ENCODE measurements around the gene CPN2.
A peak's percentile ranks its signal among the peaks of the same experiment; 100 is the strongest.

CPN2 gene

GRCh38 chr3:194351080-194351672, at the start of gene CPN2:
CPN2 (minus strand) TSS chr3:194351328; CDS start chr3:194342702, 8,626 bp downstream.
- Mint-ChIP-seq H3K4me3 (no peak within 1 kb of the TSS), H3K36me3 (no peaks in the 10 kb centered on the region)
- CTCF ChIA-PET = no interaction called here

GRCh38 chr3:194399874-194400411, 48.8 kb upstream of the CPN2 start:
- H3K4me3 Mint-ChIP-seq = no peak overlapping the region
- CTCF ChIA-PET = interaction anchor here (0.6 to 1.0 kb wide), 2 partner anchors 55 to 220 kb away, joined by 3 read pairs; no protein-coding TSS in a partner anchor
- no peak overlapping the region for H3K27ac Mint-ChIP-seq
- no peak for DNase-seq
- H3K27me3 Mint-ChIP-seq = peaks cover 14% of the 10 kb centered on the region
- H3K36me3 Mint-ChIP-seq = peaks cover 7% of the 10 kb centered on the region
- peaks cover 58% of the 10 kb centered on the region for H3K4me1 Mint-ChIP-seq
- H3K9me3 Mint-ChIP-seq = no peaks in the 10 kb centered on the region

More at GRCh38 chr3:194351080-194351672, at the start of gene CPN2:
- DNase-seq = no peak
- H3K27ac Mint-ChIP-seq = no peak within 1 kb of the TSS
- H3K4me1 Mint-ChIP-seq = peaks cover 3% of the 10 kb centered on the region
- peaks cover 8% of the 10 kb centered on the region for H3K27me3 Mint-ChIP-seq
- H3K9me3 Mint-ChIP-seq = no peaks in the 10 kb centered on the region

- Mint-ChIP-seq H3K9me3 (no peaks in the 10 kb centered on the region), H3K4me1 (peaks cover 59% of the 10 kb centered on the region), H3K27me3 (peaks cover 14% of the 10 kb centered on the region), H3K4me3 (peak within 1 kb of the TSS; percentile 80), H3K27ac (peak within 1 kb of the TSS; percentile 97), H3K36me3 (peaks cover 5% of the 10 kb centered on the region)
- CTCF ChIA-PET = interaction anchor here (0.6 kb wide), 1 partner anchor 66 kb away, joined by 3 read pairs; no protein-coding TSS in a partner anchor
- DNase-seq = no peak
Measured at GRCh38 chr3:194399166-194399565, 48.0 kb upstream of the CPN2 start, which contains the start of gene GP5. GP5 (minus strand) TSS chr3:194399266; CDS start chr3:194398282, 984 bp downstream.

GRCh38 chr3:194397757-194398312, 46.7 kb upstream of the CPN2 start:
- Mint-ChIP-seq H3K27me3 (peaks cover 14% of the 10 kb centered on the region), H3K9me3 (no peaks in the 10 kb centered on the region), H3K27ac (peak overlapping the region; percentile 97), H3K4me1 (peaks cover 58% of the 10 kb centered on the region), H3K36me3 (peaks cover 2% of the 10 kb centered on the region), H3K4me3 (peak overlapping the region; percentile 80)
- CTCF ChIA-PET = interaction anchor here (1.0 to 3.8 kb wide), 5 partner anchors 52 to 64 kb away, joined by 3 to 15 read pairs (median 6); no protein-coding TSS in a partner anchor
- DNase-seq = peak; percentile 68

GRCh38 chr3:194396859-194397756, 46.0 kb upstream of the CPN2 start:
- no peaks in the 10 kb centered on the region for H3K9me3 Mint-ChIP-seq
- H3K27ac Mint-ChIP-seq = peak overlapping the region; percentile 97
- peaks cover 2% of the 10 kb centered on the region for H3K36me3 Mint-ChIP-seq
- H3K4me3 Mint-ChIP-seq = peak overlapping the region; percentile 80
- peaks cover 20% of the 10 kb centered on the region for H3K27me3 Mint-ChIP-seq
- DNase-seq = peak; percentile 65
- CTCF ChIA-PET = interaction anchor here (1.0 to 3.8 kb wide), 6 partner anchors 51 to 75 kb away, joined by 3 to 15 read pairs (median 4); no protein-coding TSS in a partner anchor
- peaks cover 58% of the 10 kb centered on the region for H3K4me1 Mint-ChIP-seq

- DNase-seq = no peak
- Mint-ChIP-seq H3K36me3 (peaks cover 2% of the 10 kb centered on the region), H3K4me1 (peaks cover 58% of the 10 kb centered on the region), H3K27ac (peak overlapping the region; percentile 76), H3K27me3 (peaks cover 22% of the 10 kb centered on the region), H3K9me3 (no peaks in the 10 kb centered on the region), H3K4me3 (peak overlapping the region; percentile 68)
- CTCF ChIA-PET = interaction anchor here (1.0 to 3.8 kb wide), 4 partner anchors 8 to 76 kb away, joined by 3 to 15 read pairs (median 8); no protein-coding TSS in a partner anchor
Measured at GRCh38 chr3:194396539-194396858, 45.4 kb upstream of the CPN2 start.

GRCh38 chr3:194395778-194396538, 44.8 kb upstream of the CPN2 start:
- H3K9me3 Mint-ChIP-seq = peaks cover 1% of the 10 kb centered on the region
- peaks cover 24% of the 10 kb centered on the region for H3K27me3 Mint-ChIP-seq
- peaks cover 2% of the 10 kb centered on the region for H3K36me3 Mint-ChIP-seq
- peaks cover 58% of the 10 kb centered on the region for H3K4me1 Mint-ChIP-seq
- peak; percentile 85 for DNase-seq
- peak overlapping the region; percentile 76 for H3K27ac Mint-ChIP-seq
- CTCF ChIA-PET = interaction anchor here (1.0 to 3.8 kb wide), 3 partner anchors 8 to 76 kb away, joined by 3 to 15 read pairs (median 6); no protein-coding TSS in a partner anchor
- peak overlapping the region; percentile 68 for H3K4me3 Mint-ChIP-seq

- Mint-ChIP-seq H3K4me3 (peak overlapping the region; percentile 68), H3K4me1 (peaks cover 57% of the 10 kb centered on the region), H3K27me3 (peaks cover 30% of the 10 kb centered on the region), H3K36me3 (peaks cover 4% of the 10 kb centered on the region), H3K9me3 (peaks cover 7% of the 10 kb centered on the region), H3K27ac (peak overlapping the region; percentile 76)
- CTCF ChIA-PET = interaction anchor here (1.2 to 3.8 kb wide), 4 partner anchors 9 to 51 kb away, joined by 3 to 15 read pairs (median 4); no protein-coding TSS in a partner anchor
- no peak for DNase-seq
Measured at GRCh38 chr3:194395212-194395611, 44.1 kb upstream of the CPN2 start.

- Mint-ChIP-seq H3K9me3 (peaks cover 9% of the 10 kb centered on the region), H3K27me3 (peaks cover 38% of the 10 kb centered on the region), H3K36me3 (peaks cover 4% of the 10 kb centered on the region), H3K27ac (no peak overlapping the region), H3K4me1 (peaks cover 31% of the 10 kb centered on the region), H3K4me3 (no peak overlapping the region)
- CTCF ChIA-PET = no interaction called here
- DNase-seq = no peak
Measured at GRCh38 chr3:194392576-194392975, 41.4 kb upstream of the CPN2 start.

GRCh38 chr3:194390835-194391234, 39.7 kb upstream of the CPN2 start:
- DNase-seq = no peak
- Mint-ChIP-seq H3K4me3 (no peak overlapping the region), H3K27me3 (peaks cover 38% of the 10 kb centered on the region), H3K36me3 (peaks cover 4% of the 10 kb centered on the region), H3K9me3 (peaks cover 9% of the 10 kb centered on the region), H3K4me1 (peaks cover 16% of the 10 kb centered on the region), H3K27ac (no peak overlapping the region)
- CTCF ChIA-PET = no interaction called here

GRCh38 chr3:194389269-194389668, 38.1 kb upstream of the CPN2 start:
- Mint-ChIP-seq H3K4me1 (no peaks in the 10 kb centered on the region), H3K4me3 (no peak overlapping the region), H3K27me3 (peaks cover 46% of the 10 kb centered on the region), H3K27ac (no peak overlapping the region), H3K9me3 (peaks cover 9% of the 10 kb centered on the region), H3K36me3 (peaks cover 1% of the 10 kb centered on the region)
- DNase-seq = no peak
- CTCF ChIA-PET = no interaction called here

GRCh38 chr3:194387926-194388418, 36.8 kb upstream of the CPN2 start:
- Mint-ChIP-seq H3K36me3 (peaks cover 1% of the 10 kb centered on the region), H3K27ac (no peak overlapping the region), H3K27me3 (peaks cover 55% of the 10 kb centered on the region), H3K4me1 (no peaks in the 10 kb centered on the region), H3K4me3 (no peak overlapping the region), H3K9me3 (peaks cover 9% of the 10 kb centered on the region)
- CTCF ChIA-PET = no interaction called here
- no peak for DNase-seq

GRCh38 chr3:194387276-194387675, 36.1 kb upstream of the CPN2 start:
- no peaks in the 10 kb centered on the region for H3K4me1 Mint-ChIP-seq
- CTCF ChIA-PET = interaction anchor here (1.0 kb wide), 1 partner anchor 44 kb away, joined by 4 read pairs; no protein-coding TSS in a partner anchor
- no peak for DNase-seq
- H3K36me3 Mint-ChIP-seq = peaks cover 1% of the 10 kb centered on the region
- no peak overlapping the region for H3K4me3 Mint-ChIP-seq
- H3K27ac Mint-ChIP-seq = no peak overlapping the region
- H3K27me3 Mint-ChIP-seq = peaks cover 53% of the 10 kb centered on the region
- peaks cover 9% of the 10 kb centered on the region for H3K9me3 Mint-ChIP-seq
